Activated naive CD4-positive, alpha-beta T cell treated with anti-CD3 and anti-CD28 coated beads, Interleukin-2, amount 10 ng/mL, durations not matched to agents 5 hours and 36 hours (primary cell): ENCODE results near the gene DZIP3. TPM values are rescaled to one million over a fixed set of nuclear protein-coding genes. Genes with fewer than 3 reads are reported as not detected.

Experiments used
- total RNA-seq, 2 experiments: library from RNA; stranded (reverse); gene quantifications; one replicate each; pipeline ENCODE4 v1.2.3, GENCODE V29; 2021

Gene DZIP3
- total RNA-seq, result 10 to 100 TPM; 14.5 to 15.0 TPM

GRCh38 chr3:108589081-108589997 is at the start of gene DZIP3, which contains the start of gene CIP2A:
Gene DZIP3 (plus strand): TSS chr3:108589722. CDS start chr3:108605407, 15,685 bp downstream.
Gene CIP2A (minus strand): TSS chr3:108589438. CDS start chr3:108589375, 63 bp downstream.

Other genes with a start within 250 kb of the DZIP3 start
- under 1 TPM; 0.07 to 0.15 TPM for gene MYH15, start 79.1 kb upstream of the DZIP3 start, total RNA-seq
- 10 to 100 TPM; 40.0 to 41.4 TPM for gene CIP2A, start 284 bp upstream of the DZIP3 start, total RNA-seq
- gene RETNLB, start 167.7 kb downstream of the DZIP3 start, total RNA-seq, result not detected
- 100 to 1,000 TPM; 225 to 229 TPM for gene TRAT1, start 233.1 kb downstream of the DZIP3 start, total RNA-seq